ENCODE measurements around the gene PRKAR2B. TPM values are rescaled to one million over a fixed set of nuclear protein-coding genes. Genes with fewer than 3 reads are reported as not detected.

Gene PRKAR2B
- polyA plus RNA-seq, 1 donor from 2014 or later = 297 TPM

DNA sequence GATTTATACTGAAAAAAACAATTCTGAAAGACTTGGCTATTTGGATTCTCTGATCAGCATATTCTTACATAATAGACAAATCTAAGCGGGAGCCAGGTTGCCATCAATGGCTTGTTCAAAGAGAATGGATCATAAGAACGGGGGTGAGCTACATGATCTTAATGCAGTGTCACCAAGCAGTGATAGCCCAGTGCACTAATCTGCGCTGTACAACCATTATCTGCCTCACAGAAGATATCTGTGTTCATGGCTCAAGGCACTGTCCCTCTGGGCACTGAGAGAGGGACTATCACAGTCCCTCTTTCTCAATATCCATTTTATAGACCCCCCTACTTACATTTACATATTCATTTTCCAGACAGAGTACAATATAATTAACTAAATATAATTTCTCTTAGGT lies 22.9 kb upstream of the PRKAR2B start:
- no peaks in the 10 kb centered on the region for H3K36me3 ChIP-seq (ENCODE audit: insufficient read depth, low read length)
- no peak overlapping the region for H3K4me2 ChIP-seq (ENCODE audit: low read length)
- H3K9me3 ChIP-seq (ENCODE audit: low read length) = no peaks in the 10 kb centered on the region
- no peaks in the 10 kb centered on the region for H3K27me3 ChIP-seq (ENCODE audit: insufficient read depth, low read depth, low read length)
- TF ChIP-seq REST (IDR thresholded peaks at IDR 0.05; ENCODE audit: borderline replicate concordance) (no peak), CTCF (IDR thresholded peaks at IDR 0.05; ENCODE audit: poor library complexity, severe bottlenecking) (no peak), MXI1 (conservative IDR thresholded peaks at IDR 0.05; ENCODE audit: poor library complexity, severe bottlenecking) (no peak), POLR2AphosphoS5 (IDR thresholded peaks at IDR 0.05) (no peak), EZH2 (IDR thresholded peaks at IDR 0.05; ENCODE audit: borderline replicate concordance, insufficient read depth, low read length, poor library complexity, severe bottlenecking) (no peak)
- H2AFZ ChIP-seq (ENCODE audit: low read depth, low read length) = no peak overlapping the region
- H3F3A ChIP-seq (ENCODE audit: insufficient read depth, low read length, poor library complexity, severe bottlenecking) = no peaks in the 10 kb centered on the region
- H3K4me3 ChIP-seq (ENCODE audit: low read length) = no peak overlapping the region
- no peaks in the 10 kb centered on the region for H4K20me1 ChIP-seq (ENCODE audit: insufficient read depth)
- H3K27ac ChIP-seq (ENCODE audit: low read length) = no peak overlapping the region
- no peak overlapping the region for H3K9ac ChIP-seq (ENCODE audit: low read length)
- no peaks in the 10 kb centered on the region for H3K79me2 ChIP-seq (replicated peaks; ENCODE audit: insufficient read depth, low read length)
- no peaks in the 10 kb centered on the region for H3K9me2 ChIP-seq (ENCODE audit: insufficient read depth, low read length)

- Histone ChIP-seq H3K4me3 (ENCODE audit: low read length) (no peak overlapping the region), H3F3A (ENCODE audit: insufficient read depth, low read length, poor library complexity, severe bottlenecking) (no peaks in the 10 kb centered on the region), H3K27ac (ENCODE audit: low read length) (no peak overlapping the region), H3K36me3 (ENCODE audit: insufficient read depth, low read length) (no peaks in the 10 kb centered on the region), H3K4me2 (ENCODE audit: low read length) (no peak overlapping the region), H3K27me3 (ENCODE audit: insufficient read depth, low read depth, low read length) (no peaks in the 10 kb centered on the region), H4K20me1 (ENCODE audit: insufficient read depth) (no peaks in the 10 kb centered on the region), H3K79me2 (replicated peaks; ENCODE audit: insufficient read depth, low read length) (no peaks in the 10 kb centered on the region), H3K9me2 (ENCODE audit: insufficient read depth, low read length) (no peaks in the 10 kb centered on the region), H3K9ac (ENCODE audit: low read length) (no peak overlapping the region), H2AFZ (ENCODE audit: low read depth, low read length) (no peak overlapping the region), H3K9me3 (ENCODE audit: low read length) (no peaks in the 10 kb centered on the region)
- TF ChIP-seq SMC3 (conservative IDR thresholded peaks at IDR 0.05; ENCODE audit: poor library complexity) (no peak), RAD21 (conservative IDR thresholded peaks at IDR 0.05) (no peak), TAF1 (IDR thresholded peaks at IDR 0.05; ENCODE audit: low read depth) (no peak), CTCF (IDR thresholded peaks at IDR 0.05; ENCODE audit: poor library complexity, severe bottlenecking) (no peak), REST (IDR thresholded peaks at IDR 0.05; ENCODE audit: borderline replicate concordance) (no peak), EZH2 (IDR thresholded peaks at IDR 0.05; ENCODE audit: borderline replicate concordance, insufficient read depth, low read length, poor library complexity, severe bottlenecking) (no peak), POLR2AphosphoS5 (IDR thresholded peaks at IDR 0.05) (no peak), EP300 (conservative IDR thresholded peaks at IDR 0.05; ENCODE audit: poor library complexity, severe bottlenecking) (no peak), MXI1 (conservative IDR thresholded peaks at IDR 0.05; ENCODE audit: poor library complexity, severe bottlenecking) (no peak)
These were observed 20.9 kb upstream of the PRKAR2B start for GRCh38 chr7:107023522-107024151.
